ENCODE measurements around the gene UCKL1.

UCKL1 gene

GRCh38 chr20:63958964-63959698, 2.9 kb upstream of the UCKL1 start:
- no peak for DNase-seq

- DNase-seq: no peak
Measured at GRCh38 chr20:63958471-63958870, 2.3 kb upstream of the UCKL1 start.

- DNase-seq: peak; percentile 58
Measured at GRCh38 chr20:63957690-63958441, 1.6 kb upstream of the UCKL1 start.

- peak; percentile 80 for DNase-seq
Measured at GRCh38 chr20:63957004-63957689, 931 bp upstream of the UCKL1 start.

GRCh38 chr20:63956664-63957003, 418 bp upstream of the UCKL1 start:
- no peak for DNase-seq

- DNase-seq: peak; percentile 45
Measured at GRCh38 chr20:63955281-63955826, 862 bp downstream of the UCKL1 start.

GRCh38 chr20:63953764-63954429, 2.3 kb downstream of the UCKL1 start:
- DNase-seq: no peak

- no peak for DNase-seq
Measured at GRCh38 chr20:63952769-63953168, 3.4 kb downstream of the UCKL1 start.

- no peak for DNase-seq
Measured at GRCh38 chr20:63952210-63952535, 4.0 kb downstream of the UCKL1 start.

GRCh38 chr20:63951398-63952209, 4.6 kb downstream of the UCKL1 start:
- DNase-seq: no peak

- no peak for DNase-seq
Measured at GRCh38 chr20:63950701-63951397, 5.4 kb downstream of the UCKL1 start.

GRCh38 chr20:63947638-63948456, 8.4 kb downstream of the UCKL1 start:
- no peak for DNase-seq

GRCh38 chr20:63946986-63947637, 9.1 kb downstream of the UCKL1 start:
- DNase-seq: no peak

GRCh38 chr20:63945921-63946920, 10.0 kb downstream of the UCKL1 start:
- DNase-seq: no peak

GRCh38 chr20:63945031-63945658, 11.1 kb downstream of the UCKL1 start:
- no peak for DNase-seq

- no peak for DNase-seq
Measured at GRCh38 chr20:63944078-63944941, 11.9 kb downstream of the UCKL1 start.

- DNase-seq: no peak
Measured at GRCh38 chr20:63943808-63944077, 12.5 kb downstream of the UCKL1 start.

Measured in activated naive CD4-positive, alpha-beta T cell treated with Interleukin-2 at 50 U/mL for 16 hours (primary cell).